ENCODE data around the gene TBL1X.

The TBL1X gene

GRCh38 chrX:9781941-9782340 is 317.1 kb downstream of the TBL1X start:
- no peak for DNase-seq

GRCh38 chrX:9784332-9784731 is 319.5 kb downstream of the TBL1X start:
- no peak for DNase-seq

- DNase-seq = no peak
Measured at GRCh38 chrX:9785254-9785943, 320.5 kb downstream of the TBL1X start.

- no peak for DNase-seq
Measured at GRCh38 chrX:9785944-9786797, 321.3 kb downstream of the TBL1X start, which contains the start of gene SHROOM2. SHROOM2 (plus strand) TSS chrX:9786429; CDS start chrX:9786546, 117 bp downstream.

GRCh38 chrX:9786798-9787635 is 322.2 kb downstream of the TBL1X start:
- no peak for DNase-seq

GRCh38 chrX:9788911-9789310 is 324.1 kb downstream of the TBL1X start:
- DNase-seq = no peak

GRCh38 chrX:9789555-9789954 is 324.7 kb downstream of the TBL1X start:
- DNase-seq = no peak
